OCI-LY1 (cell line): ENCODE results near the gene FAM120A.

Source experiments
- CTCF ChIP-seq: fragments of 200-600 bp; sonication (generic), shearing (Covaris generic); IDR thresholded peaks from 2 replicates; pipeline ENCODE4 v1.5.1; 2017; ENCODE audit warnings: mild to moderate bottlenecking, antibody characterized with exemption, low read length, moderate library complexity, mixed read lengths
- EZH2 ChIP-seq: fragments of 200-600 bp; sonication (generic), shearing (Covaris generic); IDR thresholded peaks from 2 replicates; pipeline ENCODE4 v1.8.0; 2017; ENCODE audit warnings: borderline replicate concordance, mixed run types, mild to moderate bottlenecking, antibody characterized with exemption, low read length, moderate library complexity, mixed read lengths

GRCh38 chr9:93522736-93523135, 71.3 kb downstream of the FAM120A start:
- TF ChIP-seq CTCF (no peak), EZH2 (no peak)
